Stimulated activated CD4-positive, alpha-beta T cell treated with anti-CD3 and anti-CD28 coated beads, TNF-alpha, amount 100 ng/mL, for 1 hour (primary cell): ENCODE data around the gene STK24.
"Not testable (repeated sequence)": the region's sequence is repeated elsewhere in the genome, so short reads cannot be mapped to it uniquely, and the experiment has no call there.

Experiments
- DNase-seq, 3 donors: peaks; one replicate each; pipeline ENCODE4 v3.0.0-alpha.2; 2020; ENCODE audit warnings: low read depth in 3 of 3, low spot score in 1 of 3

Gene STK24

DNA sequence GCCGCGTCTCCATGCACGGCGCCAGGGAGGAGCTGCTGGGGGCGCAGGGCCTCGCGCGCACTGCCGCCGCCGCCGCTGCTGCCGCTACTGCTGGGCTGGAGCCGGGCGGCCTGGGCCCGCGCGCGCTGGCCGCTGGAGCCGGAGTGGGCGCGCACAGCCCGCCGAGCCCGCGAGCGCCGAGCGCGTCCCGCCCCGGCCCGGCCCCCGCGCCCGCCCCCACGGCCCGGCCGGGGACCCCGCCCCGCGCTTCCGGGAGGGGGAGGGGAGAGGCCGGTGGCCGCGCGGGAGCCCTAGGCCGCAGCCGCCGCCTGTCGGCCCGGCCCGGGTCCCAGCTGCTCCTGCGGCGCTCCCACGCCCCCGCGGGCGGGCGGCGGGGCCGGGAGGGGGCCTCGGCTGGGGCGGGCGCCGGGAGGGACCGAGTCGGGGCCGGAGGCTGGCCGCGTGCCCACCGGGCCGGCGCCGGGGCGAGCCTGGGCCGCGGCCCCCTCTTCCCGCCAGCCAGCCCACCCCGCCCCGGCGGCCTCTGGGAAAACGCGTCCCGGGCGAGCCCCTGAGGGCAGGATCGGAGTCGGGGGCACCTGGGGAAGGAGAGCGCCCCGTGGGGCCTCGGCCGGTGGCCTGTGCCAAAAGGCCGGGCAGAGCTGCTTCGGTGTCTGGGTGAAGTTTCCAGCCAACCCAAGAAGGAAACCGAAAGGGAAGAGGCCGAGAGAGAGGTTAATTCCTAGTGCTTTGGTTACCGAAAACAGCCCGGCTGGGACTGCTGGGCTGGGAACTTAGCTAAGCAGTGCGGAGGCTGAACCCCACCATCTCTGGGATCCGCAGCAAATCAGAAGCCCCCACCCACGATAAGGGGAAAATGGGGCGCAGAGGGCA is at the start of gene STK24:
TSS of gene STK24 (minus strand) at position 145 of the 873 bp plus-strand sequence. CDS start 321 bp downstream, outside the sequence.
- peak in 2 of 3 donors; percentile 45 to 68 for DNase-seq

DNA sequence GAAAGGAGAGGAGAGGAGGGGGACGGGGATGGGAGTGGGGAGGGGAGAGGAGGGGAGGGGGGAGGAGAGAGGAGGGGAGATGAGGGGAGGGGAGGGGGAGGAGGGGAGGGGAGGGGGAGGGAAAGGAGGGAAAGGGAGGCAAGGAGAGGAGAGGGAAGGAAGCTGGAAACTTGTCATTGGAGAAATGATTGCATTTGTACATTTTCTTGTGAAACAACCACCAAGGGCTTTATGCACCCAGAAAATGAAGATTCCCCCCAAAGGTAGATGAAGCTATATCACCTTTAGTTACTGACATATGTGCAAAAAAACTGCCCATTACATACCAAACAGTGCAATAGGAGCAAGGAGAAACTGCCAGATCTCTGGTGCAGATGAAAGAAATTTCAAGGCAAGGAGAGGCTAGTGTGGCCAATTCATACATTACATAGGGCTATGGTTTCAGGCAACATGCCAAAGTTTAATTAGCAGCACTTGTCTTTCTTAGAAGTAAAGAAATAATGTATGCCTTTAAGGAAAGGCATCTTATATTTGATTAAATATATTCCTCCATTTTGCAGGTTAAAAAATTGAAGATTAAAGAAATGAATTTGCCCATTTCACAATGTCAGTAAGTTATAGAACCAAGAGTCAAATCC is 49.5 kb upstream of the STK24 start:
- no peak for DNase-seq

- DNase-seq, result not testable (repeated sequence)
Observed at GRCh38 chr13:98624589-98624988, 47.7 kb upstream of the STK24 start.

GRCh38 chr13:98622931-98623331 is 46.0 kb upstream of the STK24 start:
- DNase-seq, result no peak

DNA sequence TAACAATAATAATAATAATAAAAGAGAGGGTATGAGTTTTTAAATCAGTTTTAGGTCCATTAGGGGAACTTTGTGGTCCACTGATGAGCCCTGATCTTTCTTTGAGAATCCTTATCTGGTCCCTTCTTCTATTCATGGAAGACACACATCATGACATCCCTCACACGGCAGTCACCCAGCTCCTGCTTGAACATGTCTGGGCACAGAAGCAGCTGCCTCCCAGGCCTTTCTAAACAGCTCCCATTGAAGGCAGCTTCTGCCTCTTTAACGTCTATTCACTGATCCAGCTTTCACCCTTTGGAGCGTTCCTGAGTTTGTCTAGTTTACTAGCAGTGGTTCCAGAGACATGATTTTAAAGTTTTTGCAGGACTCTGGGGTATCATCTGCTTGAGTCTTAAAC is 42.6 kb upstream of the STK24 start:
- no peak for DNase-seq

- DNase-seq, result not testable (repeated sequence)
Observed at GRCh38 chr13:98615595-98615994, 38.7 kb upstream of the STK24 start.

DNA sequence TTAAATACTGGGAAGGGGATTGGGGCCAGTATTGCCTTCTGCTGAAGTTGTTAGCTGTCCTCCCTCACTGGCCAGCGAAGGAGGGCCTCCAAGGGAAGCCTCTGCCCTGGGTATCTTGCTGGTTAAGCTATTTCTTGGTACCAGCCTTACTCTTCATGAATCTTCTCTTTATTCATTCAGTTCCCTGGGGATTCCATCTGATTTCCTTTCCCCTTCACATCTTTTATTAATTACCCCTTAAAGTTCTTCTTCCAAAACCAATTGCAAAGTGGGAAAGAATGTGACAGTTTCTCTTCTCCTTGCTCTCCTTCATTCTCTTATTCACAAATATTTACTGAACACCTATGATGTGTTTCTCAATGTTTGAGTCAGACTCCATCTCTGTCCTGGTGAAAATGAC is 36.7 kb upstream of the STK24 start:
- no peak for DNase-seq

DNA sequence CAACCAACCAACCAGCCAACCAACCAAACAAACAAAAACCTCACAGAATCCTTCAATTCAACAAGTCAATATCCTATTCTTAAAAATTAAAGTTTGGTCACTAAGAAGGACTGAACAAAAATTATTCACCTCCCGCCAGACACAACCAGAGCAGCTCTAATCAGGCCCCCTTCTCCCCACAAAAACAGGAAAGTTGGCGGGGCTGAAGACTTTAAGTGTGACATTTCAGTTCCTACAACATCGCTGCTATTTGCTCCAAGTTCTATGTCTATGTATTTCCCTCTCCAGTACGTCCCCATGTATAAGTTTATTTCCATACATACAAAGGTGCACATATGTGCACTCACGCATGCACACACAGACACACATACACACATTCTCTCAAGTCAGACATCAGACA is 32.8 kb upstream of the STK24 start:
- DNase-seq, result no peak

DNA sequence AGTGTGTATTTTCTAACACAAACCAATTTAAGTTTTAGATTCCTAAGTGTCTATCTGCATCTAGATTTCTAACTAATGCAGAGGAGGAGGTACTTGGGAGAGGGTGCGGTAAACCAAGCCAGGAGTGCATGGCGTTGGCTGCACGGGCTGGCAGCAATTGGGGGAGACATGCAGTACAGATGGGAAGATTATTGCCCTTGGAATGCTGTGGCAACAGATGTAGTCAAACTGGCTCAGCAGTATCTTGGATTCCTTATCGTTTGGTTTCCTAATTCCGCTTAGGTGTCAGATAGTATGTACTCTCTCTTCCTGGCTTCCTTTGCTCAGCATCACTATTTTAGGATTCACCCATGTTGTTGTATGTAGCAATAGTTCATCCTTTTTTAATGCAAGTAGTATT is 29.4 kb upstream of the STK24 start:
- no peak for DNase-seq

DNA sequence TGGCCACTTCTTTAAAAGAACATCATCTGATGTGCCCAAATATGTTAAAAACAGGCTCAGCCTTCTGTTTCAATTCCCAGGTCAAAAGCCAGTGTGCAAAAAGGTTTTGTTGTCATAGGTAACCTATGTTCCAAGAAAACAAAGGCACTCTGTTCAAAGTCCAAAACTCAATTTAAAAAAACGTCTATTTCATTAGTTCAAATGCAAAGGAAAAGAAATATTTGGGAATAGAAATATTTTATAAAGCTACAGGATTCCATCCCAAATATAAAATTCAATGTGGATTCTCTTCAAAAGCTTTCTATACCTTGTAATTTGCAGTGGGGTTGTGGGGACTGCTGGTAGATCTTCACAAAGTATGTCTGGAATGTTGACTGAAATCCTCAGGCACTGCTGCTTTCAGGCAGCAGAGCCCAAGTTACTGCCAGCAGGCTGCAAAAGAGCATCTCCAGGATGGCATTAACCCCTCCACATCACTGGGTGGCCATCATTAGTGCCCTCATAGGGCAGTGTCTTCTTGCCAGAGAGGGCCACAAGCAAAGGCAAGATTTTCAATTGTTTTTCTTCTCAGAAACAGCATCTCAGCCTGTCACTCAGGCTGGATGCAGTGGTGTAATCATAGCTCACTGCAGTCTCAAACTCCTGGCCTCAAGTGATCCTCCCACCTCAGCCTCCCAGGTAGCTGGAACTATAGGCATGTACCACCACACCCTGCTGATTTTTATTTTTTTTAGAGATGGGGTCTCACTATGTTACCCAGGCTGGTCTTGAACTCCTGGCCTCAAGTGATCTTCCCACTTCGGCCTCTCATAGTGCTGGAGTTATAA is 22.8 kb upstream of the STK24 start:
- DNase-seq, result no peak

GRCh38 chr13:98598043-98598442 is 21.1 kb upstream of the STK24 start:
- no peak for DNase-seq

DNA sequence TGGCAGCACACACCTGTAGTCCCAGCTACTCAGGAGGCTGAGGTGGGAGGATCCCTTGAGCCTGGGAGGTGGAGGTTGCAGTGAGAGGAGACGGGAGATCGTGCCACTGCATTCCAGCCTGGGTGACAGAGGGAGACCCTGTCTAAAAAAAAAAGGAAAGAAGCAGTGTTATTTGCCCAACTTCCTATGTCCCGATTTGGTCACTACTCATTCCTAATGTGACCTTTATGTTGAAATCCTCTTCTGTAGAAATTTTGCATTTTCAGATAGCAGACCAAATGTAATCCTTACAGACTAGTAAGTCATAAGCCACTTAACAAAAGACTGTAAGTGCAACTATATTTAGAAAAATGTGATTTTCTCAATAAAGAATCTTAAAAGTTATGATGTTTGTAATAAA is 18.2 kb upstream of the STK24 start:
- no peak for DNase-seq

- no peak for DNase-seq
Observed at GRCh38 chr13:98592362-98592732, 15.4 kb upstream of the STK24 start.

- no peak for DNase-seq
Observed at GRCh38 chr13:98591721-98592361, 14.9 kb upstream of the STK24 start.

GRCh38 chr13:98590471-98590870 is 13.6 kb upstream of the STK24 start:
- not testable (repeated sequence) for DNase-seq

DNA sequence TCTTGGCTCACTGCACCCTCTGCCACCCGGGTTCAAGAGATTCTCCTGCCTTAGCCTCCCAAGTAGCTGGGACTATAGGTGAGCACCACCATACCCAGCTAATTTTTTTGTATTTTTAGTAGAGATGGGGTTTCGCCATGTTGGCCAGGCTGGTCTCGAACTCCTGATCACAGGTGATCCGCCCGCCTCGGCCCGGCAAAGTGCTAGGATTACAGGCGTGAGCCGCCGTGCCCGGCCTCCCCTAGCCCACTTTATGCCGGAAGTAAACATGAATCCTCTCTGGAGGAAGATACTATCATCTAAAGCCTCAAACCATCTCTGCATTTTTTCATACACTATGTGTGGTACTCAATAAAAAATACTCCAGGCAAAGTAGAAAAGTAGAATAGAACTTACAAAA is 12.6 kb upstream of the STK24 start:
- not testable (repeated sequence) for DNase-seq

- DNase-seq, result no peak
Observed at GRCh38 chr13:98586400-98587345, 9.8 kb upstream of the STK24 start.

DNA sequence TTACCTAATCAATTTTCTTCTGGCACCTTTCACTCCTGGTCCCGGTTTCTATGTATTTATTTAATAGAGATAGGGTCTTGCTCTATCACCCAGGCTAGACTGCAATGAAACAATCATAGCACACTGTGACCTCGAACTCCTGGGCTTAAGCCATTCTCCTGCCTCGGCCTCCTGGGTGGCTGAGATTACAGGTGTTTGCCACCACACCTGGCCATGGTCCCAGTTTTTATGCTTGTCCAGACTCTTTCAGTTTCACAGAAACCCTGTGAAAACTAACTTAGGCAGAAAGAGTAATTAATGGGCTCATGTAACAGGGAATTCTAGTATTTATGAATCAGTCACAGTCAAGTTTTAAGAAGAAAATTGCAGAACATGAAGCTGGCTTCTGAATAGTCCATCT is 9.0 kb upstream of the STK24 start:
- no peak for DNase-seq

- no peak for DNase-seq
Observed at GRCh38 chr13:98585398-98585754, 8.5 kb upstream of the STK24 start.
